A673 (cell line): Measurements from ENCODE around the gene LIX1L. TPM values are rescaled to one million over a fixed set of nuclear protein-coding genes. Genes with fewer than 3 reads are reported as not detected.
A peak's percentile ranks its signal among the peaks of the same experiment; 100 is the strongest.

Experiments
- BruUV-seq: library from RNA; stranded (reverse); fragments of 400-500 nt; replicated peaks from 2 replicates; lab custom pipeline; 2021; lab: Mats Ljungman, UMichigan
- CTCF ChIA-PET: fragments of 300-600 bp; sonication (Branson Sonifier 250); formaldehyde crosslinking; loops from one replicate; lab custom pipeline; 2022; ENCODE audit warnings: antibody characterized with exemption; lab: Charles Lee
- POLR2A ChIA-PET: fragments of 300-600 bp; sonication (Branson Sonifier 250); formaldehyde crosslinking; loops from one replicate; lab custom pipeline; 2022; ENCODE audit warnings: antibody characterized with exemption; ENCODE audit not compliant: low non-redundant PET; lab: Charles Lee
- DNase-seq: peaks from one replicate; pipeline ENCODE4 v3.0.0-alpha.2; 2015; ENCODE audit warnings: low spot score
- H3K27ac ChIP-seq: fragments of 200-600 bp; sonication (generic); 2 replicates; pipeline ENCODE4 v1.5.1; 2016; ENCODE audit warnings: mixed run types, low read depth, mild to moderate bottlenecking, mixed read lengths, antibody characterized with exemption, low read length; ENCODE audit not compliant: poor library complexity, severe bottlenecking
- H3K27me3 ChIP-seq: fragments of 200-600 bp; sonication (generic); replicated peaks from 2 replicates; pipeline ENCODE4 v1.6.1; 2017; ENCODE audit warnings: mixed run types, low read depth, mild to moderate bottlenecking, mixed read lengths, antibody characterized with exemption, low read length; ENCODE audit not compliant: insufficient read depth, poor library complexity
- H3K36me3 ChIP-seq: fragments of 200-600 bp; sonication (generic); 2 replicates; pipeline ENCODE4 v1.6.1; 2016; ENCODE audit warnings: mixed run types, mild to moderate bottlenecking, mixed read lengths, antibody characterized with exemption, low read length; ENCODE audit not compliant: insufficient read depth, poor library complexity, severe bottlenecking
- H3K4me1 ChIP-seq: fragments of 200-600 bp; sonication (generic); 2 replicates; pipeline ENCODE4 v1.6.1; 2017; ENCODE audit warnings: mixed run types, mild to moderate bottlenecking, mixed read lengths, antibody characterized with exemption, low read length; ENCODE audit not compliant: insufficient read depth, poor library complexity, severe bottlenecking
- H3K4me3 ChIP-seq: fragments of 200-600 bp; sonication (generic); 2 replicates; pipeline ENCODE4 v1.5.1; 2016; ENCODE audit warnings: low read depth, mixed run types, mild to moderate bottlenecking, mixed read lengths, low read length; ENCODE audit not compliant: poor library complexity, severe bottlenecking
- H3K9me3 ChIP-seq: fragments of 200-600 bp; sonication (generic); 2 replicates; pipeline ENCODE4 v1.6.1; 2016; ENCODE audit warnings: mixed run types, low read depth, mild to moderate bottlenecking, mixed read lengths, antibody characterized with exemption, low read length; ENCODE audit not compliant: poor library complexity, severe bottlenecking
- CTCF ChIP-seq: fragments of 300-800, 200-600 bp; sonication (generic); conservative IDR thresholded peaks from 2 replicates; pipeline ENCODE4 v1.5.1; 2017; ENCODE audit warnings: low read depth, mild to moderate bottlenecking, antibody characterized with exemption, low read length, moderate library complexity, mixed read lengths
- EZH2 ChIP-seq: fragments of 200-600 bp; sonication (generic); IDR thresholded peaks from 2 replicates; pipeline ENCODE4 v1.6.1; 2017; ENCODE audit warnings: borderline replicate concordance, low read depth, mild to moderate bottlenecking, mixed read lengths, antibody characterized with exemption, low read length; ENCODE audit not compliant: poor library complexity, severe bottlenecking
- intact Hi-C: fragments of 100-400 bp; cut with micrococcal nuclease; formaldehyde crosslinking; loops from one replicate; pipeline ENCODE4 v1.10.0; 2022; ENCODE audit not compliant: unreplicated experiment
- total RNA-seq: library from RNA; stranded (reverse); gene quantifications from 2 replicates; pipeline ENCODE4 v1.2.3, GENCODE V29; 2021

The LIX1L gene
- total RNA-seq, 1 experiment from 2014 or later, result 40.1 TPM

GRCh38 chr1:145891587-145892485 lies 66.0 kb downstream of the LIX1L start:
- intact Hi-C loops, result loop anchor here (1.0 to 2.0 kb wide), 4 partner anchors 18 to 123 kb away; partner anchors contain the start of genes ITGA10 and PEX11B
- BruUV-seq, result no TSS peak
- Histone ChIP-seq H3K27ac (peak overlapping the region; percentile 54), H3K9me3 (no peaks in the 10 kb centered on the region), H3K27me3 (no peaks in the 10 kb centered on the region), H3K4me3 (peak overlapping the region; percentile 16), H3K36me3 (no peaks in the 10 kb centered on the region), H3K4me1 (peaks cover 20% of the 10 kb centered on the region)
- CTCF ChIA-PET, result interaction anchor here (0.6 to 2.5 kb wide), 15 partner anchors 10 to 154 kb away, joined by 3 to 14 read pairs (median 6); partner anchors contain the start of genes ANKRD34A, ITGA10, NUDT17 and PIAS3
- POLR2A ChIA-PET, result no interaction called here
- no peak for TF ChIP-seq EZH2
- peak; percentile 98 for TF ChIP-seq CTCF
- peak; percentile 96 for DNase-seq

GRCh38 chr1:145891143-145891542 lies 66.7 kb downstream of the LIX1L start:
- Histone ChIP-seq H3K4me1 (peaks cover 22% of the 10 kb centered on the region), H3K27me3 (no peaks in the 10 kb centered on the region), H3K27ac (peak overlapping the region; percentile 54), H3K9me3 (no peaks in the 10 kb centered on the region), H3K36me3 (no peaks in the 10 kb centered on the region), H3K4me3 (no peak overlapping the region)
- DNase-seq, result no peak
- ChIA-PET POLR2A (no interaction called here), CTCF (interaction anchor here (0.9 to 2.5 kb wide), 6 partner anchors 17 to 88 kb away, joined by 3 to 14 read pairs (median 9); partner anchors contain the start of genes ANKRD34A, ITGA10, PIAS3 and POLR3GL)
- BruUV-seq, result no TSS peak
- no peak for TF ChIP-seq EZH2
- TF ChIP-seq CTCF, result no peak
- intact Hi-C loops, result loop anchor here (1.0 to 2.0 kb wide), 2 partner anchors 19 to 124 kb away; partner anchors contain the start of gene ITGA10

- CTCF ChIA-PET, result no interaction called here
- intact Hi-C loops, result loop anchor here (2.0 to 5.0 kb wide), 2 partner anchors 37 to 125 kb away; no protein-coding TSS in a partner anchor
- H3K27ac ChIP-seq, result no peak overlapping the region
These were observed 68.1 kb downstream of the LIX1L start for GRCh38 chr1:145889722-145890121.

More at GRCh38 chr1:145889722-145890121, 68.1 kb downstream of the LIX1L start:
- TF ChIP-seq CTCF (no peak), EZH2 (no peak)
- Histone ChIP-seq H3K9me3 (no peaks in the 10 kb centered on the region), H3K4me3 (no peak overlapping the region), H3K4me1 (peaks cover 22% of the 10 kb centered on the region), H3K36me3 (no peaks in the 10 kb centered on the region), H3K27me3 (peaks cover 7% of the 10 kb centered on the region)
- DNase-seq, result no peak
- POLR2A ChIA-PET, result no interaction called here
- no TSS peak for BruUV-seq
